Mucosa of descending colon (tissue), 3 donors: ENCODE results near the gene TRPM3. TPM values are rescaled to one million over a fixed set of nuclear protein-coding genes. Genes with fewer than 3 reads are reported as not detected.

Experiments
- ATAC-seq: fragments of 200-7000 bp; cut with Tn5 transposase; one replicate; pipeline ENCODE4 v1.9.1; 2020; ENCODE audit warnings: mild to moderate bottlenecking, moderate library complexity
- DNase-seq, 3 donors: peaks; one replicate each; pipeline ENCODE4 v3.0.0-alpha.2; 2020
- H3K36me3 ChIP-seq: fragments of 200-600 bp; one replicate; pipeline ENCODE4 v1.8.0; 2021; ENCODE audit warnings: low read depth, mild to moderate bottlenecking
- H3K4me1 ChIP-seq: fragments of 200-600 bp; one replicate; pipeline ENCODE4 v1.8.0; 2021; ENCODE audit warnings: low read depth, mild to moderate bottlenecking
- H3K4me3 ChIP-seq: fragments of 200-600 bp; one replicate; pipeline ENCODE4 v1.8.0; 2021; ENCODE audit warnings: mild to moderate bottlenecking
- H3K9me3 ChIP-seq: fragments of 200-600 bp; one replicate; pipeline ENCODE4 v1.8.0; 2021; ENCODE audit warnings: mild to moderate bottlenecking
- CTCF ChIP-seq: fragments of 200-600 bp; IDR thresholded peaks from one replicate; pipeline ENCODE4 v1.8.0; 2022; ENCODE audit warnings: antibody characterized with exemption, mild to moderate bottlenecking
- intact Hi-C, 2 donors: fragments of 100-400 bp; cut with DNase I in 1 of 2; cut with micrococcal nuclease in 1 of 2; formaldehyde crosslinking; loops; one replicate each; pipeline versions ENCODE4 v1.11.0 to v1.11.1; 2022; cut with DNase I, micrococcal nuclease
- total RNA-seq, 3 donors: library from RNA; stranded (reverse); fragmentation: NEBNext Ultra II Directional in 2 of 3; extraction: Animal tissue kit (Norgen Biotek cat#: 25700) in 2 of 3; gene quantifications; one replicate each; pipeline versions ENCODE4 v1.2.1 to v1.2.4, GENCODE V29; 2021 to 2023
- donor health status: DM: no; HTN: no; CAD: no; lungs with moderate emphysema.
- donor health status: DM: no; HTN: no; CAD: no.
- donor health status: DM: no; HTN: yes; CAD: no.

The TRPM3 gene
- total RNA-seq, 3 donors from 2014 or later: 0.29 to 0.55 (median 0.51) TPM

DNA sequence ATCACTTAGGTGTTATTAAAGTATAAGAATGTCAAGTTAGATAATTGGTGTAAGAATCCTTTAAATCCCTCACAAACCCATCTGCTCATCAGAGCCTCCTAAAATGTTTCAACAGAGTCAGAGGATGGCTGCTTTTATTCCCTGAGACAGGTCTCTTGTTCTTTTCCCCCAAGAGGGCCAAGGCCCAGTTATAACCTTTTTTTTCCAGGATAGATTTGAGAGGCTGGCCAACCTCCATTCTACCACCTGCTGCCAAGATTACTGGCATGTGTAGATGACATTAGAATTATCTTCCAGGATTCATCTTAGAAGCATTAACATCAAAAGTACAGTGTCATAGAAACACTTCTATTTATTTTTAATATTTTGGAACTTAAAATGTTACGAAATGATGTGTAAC, 305.1 kb downstream of the TRPM3 start:
- no peak overlapping the region for H3K4me3 ChIP-seq
- no peaks in the 10 kb centered on the region for H3K4me1 ChIP-seq
- DNase-seq: no peak
- ATAC-seq: no peak
- no peaks in the 10 kb centered on the region for H3K36me3 ChIP-seq
- no peaks in the 10 kb centered on the region for H3K9me3 ChIP-seq
- TF ChIP-seq CTCF: no peak
- intact Hi-C loops: no loop called here

DNA sequence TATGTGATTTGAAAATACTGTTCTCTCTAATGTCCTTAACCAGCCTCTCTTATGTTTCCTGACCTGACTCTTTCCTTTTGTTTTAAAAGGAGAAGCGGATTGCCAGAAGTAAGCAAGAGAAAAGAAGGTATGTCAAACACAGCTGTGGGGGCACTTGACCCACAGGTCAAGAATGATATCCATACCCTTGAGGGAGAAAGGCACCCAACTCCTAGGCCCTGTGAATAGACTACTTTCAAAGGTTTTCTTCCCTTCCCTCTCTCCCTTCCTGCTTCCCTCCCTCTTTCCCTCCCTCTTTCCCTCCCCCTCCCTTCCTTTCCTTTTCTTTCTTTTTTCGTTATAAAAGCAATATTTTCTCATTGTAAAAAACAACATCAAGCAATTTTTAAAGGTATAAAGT, 306.8 kb downstream of the TRPM3 start:
- no peaks in the 10 kb centered on the region for H3K9me3 ChIP-seq
- no peaks in the 10 kb centered on the region for H3K4me1 ChIP-seq
- no peak overlapping the region for H3K4me3 ChIP-seq
- TF ChIP-seq CTCF: no peak
- DNase-seq (no peak), ATAC-seq (no peak)
- intact Hi-C loops: no loop called here
- H3K36me3 ChIP-seq: no peaks in the 10 kb centered on the region

GRCh38 chr9:70813141-70813540, 308.3 kb downstream of the TRPM3 start:
- Histone ChIP-seq H3K4me3 (no peak overlapping the region), H3K36me3 (no peaks in the 10 kb centered on the region), H3K4me1 (no peaks in the 10 kb centered on the region), H3K9me3 (no peaks in the 10 kb centered on the region)
- intact Hi-C loops: no loop called here
- no peak for TF ChIP-seq CTCF
- DNase-seq (no peak), ATAC-seq (no peak)

GRCh38 chr9:70811638-70812037, 309.8 kb downstream of the TRPM3 start:
- no peaks in the 10 kb centered on the region for H3K4me1 ChIP-seq
- no peaks in the 10 kb centered on the region for H3K9me3 ChIP-seq
- no peaks in the 10 kb centered on the region for H3K36me3 ChIP-seq
- H3K4me3 ChIP-seq: no peak overlapping the region
- intact Hi-C loops: no loop called here
- no peak for TF ChIP-seq CTCF
- ATAC-seq (no peak), DNase-seq (no peak)

DNA sequence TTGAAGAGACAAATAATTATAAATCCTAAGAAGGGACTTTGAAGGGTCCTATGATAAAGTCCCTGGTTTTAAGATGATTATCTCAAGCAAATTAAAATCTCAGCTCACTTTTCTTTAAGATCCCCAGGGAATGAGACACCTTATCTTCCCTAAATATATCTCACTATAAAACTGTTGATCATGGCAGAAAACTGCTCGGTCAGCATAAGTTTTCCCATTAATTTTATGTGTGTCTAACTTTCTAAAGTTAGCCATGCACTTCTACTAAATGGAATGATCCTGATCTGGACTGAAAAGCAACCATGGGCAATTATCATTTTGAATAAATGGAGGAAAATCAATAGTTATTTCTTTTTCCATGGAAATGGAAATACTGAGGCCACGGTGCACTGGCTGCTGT, 314.5 kb downstream of the TRPM3 start:
- H3K36me3 ChIP-seq: no peaks in the 10 kb centered on the region
- no peak for TF ChIP-seq CTCF
- H3K9me3 ChIP-seq: no peaks in the 10 kb centered on the region
- no peak overlapping the region for H3K4me3 ChIP-seq
- no peaks in the 10 kb centered on the region for H3K4me1 ChIP-seq
- DNase-seq: no peak
- intact Hi-C loops: no loop called here
- no peak for ATAC-seq

- no peaks in the 10 kb centered on the region for H3K4me1 ChIP-seq
- no peaks in the 10 kb centered on the region for H3K36me3 ChIP-seq
- no peak for DNase-seq
- TF ChIP-seq CTCF: no peak
- H3K9me3 ChIP-seq: no peaks in the 10 kb centered on the region
- ATAC-seq: no peak
- intact Hi-C loops: no loop called here
- H3K4me3 ChIP-seq: no peak overlapping the region
Measured at GRCh38 chr9:70805949-70806348, 315.5 kb downstream of the TRPM3 start.
